Activated CD4-positive, alpha-beta T cell treated with anti-CD3 and anti-CD28 coated beads for 36 hours (primary cell): ENCODE measurements around the gene LCTL. TPM values are rescaled to one million over a fixed set of nuclear protein-coding genes. Genes with fewer than 3 reads are reported as not detected.
"Not testable (repeated sequence)": the region's sequence is repeated elsewhere in the genome, so short reads cannot be mapped to it uniquely, and the experiment has no call there.

Experiments used
- ATAC-seq: fragments of 200-7000 bp; cut with Tn5 transposase; one replicate; pipeline ENCODE4 v1.10.0; 2021; ENCODE audit warnings: mild to moderate bottlenecking, moderate library complexity
- CTCF ChIA-PET: fragments of 350-600 bp; sonication (Branson Sonifier 250); formaldehyde crosslinking; loops from one replicate; lab custom pipeline; 2021; ENCODE audit warnings: antibody characterized with exemption; lab: Charles Lee
- POLR2A ChIA-PET: fragments of 350-600 bp; sonication (Branson Sonifier 250); formaldehyde crosslinking; loops from one replicate; lab custom pipeline; 2021; ENCODE audit warnings: antibody characterized with exemption, inconsistent platforms; lab: Charles Lee
- DNase-seq: peaks from one replicate; pipeline ENCODE4 v3.0.0-alpha.2; 2020
- H3K27ac Mint-ChIP-seq: one replicate; pipeline ENCODE4 v1.8.0; 2021; ENCODE audit warnings: mixed read lengths
- H3K27me3 Mint-ChIP-seq: one replicate; pipeline ENCODE4 v1.8.0; 2021; ENCODE audit warnings: mixed read lengths
- H3K36me3 Mint-ChIP-seq: one replicate; pipeline ENCODE4 v1.8.0; 2021; ENCODE audit warnings: low read depth, mixed read lengths
- H3K4me1 Mint-ChIP-seq: one replicate; pipeline ENCODE4 v1.8.0; 2021; ENCODE audit warnings: mixed read lengths
- H3K4me3 Mint-ChIP-seq: one replicate; pipeline ENCODE4 v1.8.0; 2021; ENCODE audit warnings: mild to moderate bottlenecking, moderate library complexity, mixed read lengths
- H3K9me3 Mint-ChIP-seq: one replicate; pipeline ENCODE4 v1.8.0; 2021; ENCODE audit warnings: low read depth, mixed read lengths
- intact Hi-C, 2 experiments: fragments of 100-400 bp; cut with DNase I in 1 of 2; cut with micrococcal nuclease in 1 of 2; formaldehyde crosslinking; loops; one replicate each; pipeline versions ENCODE4 v1.14.2 to v1.15.1; 2022 to 2024; cut with DNase I, micrococcal nuclease
- total RNA-seq, 2 experiments: library from RNA; stranded (reverse); gene quantifications; one replicate each; pipeline ENCODE4 v1.2.3, GENCODE V29; 2021

The LCTL gene
- total RNA-seq, 2 experiments from 2014 or later: not detected

GRCh38 chr15:66590435-66590834, 24.6 kb upstream of the LCTL start:
- H3K27ac Mint-ChIP-seq: no peak overlapping the region
- H3K4me3 Mint-ChIP-seq: no peak overlapping the region
- ATAC-seq (no peak), DNase-seq (no peak)
- H3K4me1 Mint-ChIP-seq: no peaks in the 10 kb centered on the region
- CTCF ChIA-PET: interaction anchor here (0.6 to 1.3 kb wide), 2 partner anchors 24 to 28 kb away, joined by 4 to 5 read pairs; no protein-coding TSS in a partner anchor
- intact Hi-C loops: no loop called here
- no peaks in the 10 kb centered on the region for H3K9me3 Mint-ChIP-seq
- POLR2A ChIA-PET: no interaction called here
- H3K36me3 Mint-ChIP-seq: no peaks in the 10 kb centered on the region
- peaks cover 10% of the 10 kb centered on the region for H3K27me3 Mint-ChIP-seq

- ATAC-seq, H3K36me3 Mint-ChIP-seq, POLR2A ChIA-PET, H3K4me1 Mint-ChIP-seq, H3K27ac Mint-ChIP-seq, H3K9me3 Mint-ChIP-seq, DNase-seq, CTCF ChIA-PET, intact Hi-C loops, H3K4me3 Mint-ChIP-seq: not testable (repeated sequence)
- peaks cover 10% of the 10 kb centered on the region for H3K27me3 Mint-ChIP-seq
Measured at GRCh38 chr15:66589429-66589828, 23.6 kb upstream of the LCTL start.

DNA sequence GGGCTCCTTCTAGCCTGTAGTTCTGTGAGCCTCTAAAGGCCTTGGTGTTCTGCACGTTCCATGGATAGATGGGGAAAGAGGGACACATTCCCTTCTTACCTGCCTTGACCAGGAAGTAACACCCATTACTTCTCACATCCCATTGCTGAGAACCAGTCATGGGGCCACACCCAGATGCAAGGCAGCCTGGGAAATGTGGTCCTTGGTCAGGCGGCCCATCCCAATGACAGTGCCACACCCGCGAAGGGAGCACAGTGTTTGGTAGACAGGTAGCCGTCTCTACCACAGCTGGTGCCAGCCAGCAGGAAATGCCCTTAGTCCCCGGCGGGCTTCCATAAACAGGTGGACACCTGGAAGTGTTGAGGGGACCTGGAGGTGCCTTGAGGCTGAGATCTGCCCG, 23.2 kb upstream of the LCTL start:
- ChIA-PET CTCF (no interaction called here), POLR2A (no interaction called here)
- intact Hi-C loops: no loop called here
- no peaks in the 10 kb centered on the region for H3K36me3 Mint-ChIP-seq
- no peak overlapping the region for H3K27ac Mint-ChIP-seq
- no peak overlapping the region for H3K4me3 Mint-ChIP-seq
- no peaks in the 10 kb centered on the region for H3K4me1 Mint-ChIP-seq
- ATAC-seq (no peak), DNase-seq (no peak)
- no peaks in the 10 kb centered on the region for H3K9me3 Mint-ChIP-seq
- H3K27me3 Mint-ChIP-seq: peaks cover 10% of the 10 kb centered on the region

GRCh38 chr15:66588537-66588936, 22.7 kb upstream of the LCTL start:
- POLR2A ChIA-PET: no interaction called here

DNA sequence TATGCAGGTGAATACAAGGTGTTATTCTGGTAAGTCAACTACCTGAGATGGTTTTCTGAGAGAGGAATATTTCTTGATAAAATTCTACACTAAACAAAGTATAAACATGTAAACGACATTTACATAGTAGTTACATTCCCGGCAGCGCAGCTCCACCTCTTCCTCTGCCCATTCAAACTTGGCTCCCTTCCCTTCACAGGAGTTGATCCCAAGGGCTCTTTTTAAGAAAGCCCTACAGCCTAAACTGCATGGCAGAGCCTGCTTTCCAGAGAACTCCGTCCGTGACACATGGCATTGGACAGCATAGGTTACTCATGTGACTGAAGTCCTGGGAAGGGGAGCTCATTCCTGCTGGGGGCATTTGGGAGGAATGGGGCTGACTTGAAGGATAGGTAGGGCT, 22.0 kb upstream of the LCTL start:
- no peaks in the 10 kb centered on the region for H3K36me3 Mint-ChIP-seq
- ATAC-seq (no peak), DNase-seq (no peak)
- no peaks in the 10 kb centered on the region for H3K4me1 Mint-ChIP-seq
- intact Hi-C loops: no loop called here
- H3K27ac Mint-ChIP-seq: no peak overlapping the region
- peaks cover 9% of the 10 kb centered on the region for H3K27me3 Mint-ChIP-seq
- no peak overlapping the region for H3K4me3 Mint-ChIP-seq
- ChIA-PET POLR2A (no interaction called here), CTCF (no interaction called here)
- no peaks in the 10 kb centered on the region for H3K9me3 Mint-ChIP-seq

More at GRCh38 chr15:66588537-66588936, 22.7 kb upstream of the LCTL start:
- H3K27ac Mint-ChIP-seq: no peak overlapping the region
- peaks cover 10% of the 10 kb centered on the region for H3K27me3 Mint-ChIP-seq
- H3K36me3 Mint-ChIP-seq: no peaks in the 10 kb centered on the region
- no peak overlapping the region for H3K4me3 Mint-ChIP-seq
- ATAC-seq: no peak
- CTCF ChIA-PET: no interaction called here
- DNase-seq: no peak
- no peaks in the 10 kb centered on the region for H3K9me3 Mint-ChIP-seq
- intact Hi-C loops: no loop called here
- no peaks in the 10 kb centered on the region for H3K4me1 Mint-ChIP-seq

GRCh38 chr15:66587020-66587419, 21.2 kb upstream of the LCTL start:
- no peak overlapping the region for H3K4me3 Mint-ChIP-seq
- H3K27me3 Mint-ChIP-seq: peaks cover 7% of the 10 kb centered on the region
- H3K9me3 Mint-ChIP-seq: no peaks in the 10 kb centered on the region
- ATAC-seq (no peak), DNase-seq (no peak)
- no peaks in the 10 kb centered on the region for H3K4me1 Mint-ChIP-seq
- ChIA-PET POLR2A (no interaction called here), CTCF (no interaction called here)
- intact Hi-C loops: no loop called here
- no peak overlapping the region for H3K27ac Mint-ChIP-seq
- H3K36me3 Mint-ChIP-seq: no peaks in the 10 kb centered on the region

DNA sequence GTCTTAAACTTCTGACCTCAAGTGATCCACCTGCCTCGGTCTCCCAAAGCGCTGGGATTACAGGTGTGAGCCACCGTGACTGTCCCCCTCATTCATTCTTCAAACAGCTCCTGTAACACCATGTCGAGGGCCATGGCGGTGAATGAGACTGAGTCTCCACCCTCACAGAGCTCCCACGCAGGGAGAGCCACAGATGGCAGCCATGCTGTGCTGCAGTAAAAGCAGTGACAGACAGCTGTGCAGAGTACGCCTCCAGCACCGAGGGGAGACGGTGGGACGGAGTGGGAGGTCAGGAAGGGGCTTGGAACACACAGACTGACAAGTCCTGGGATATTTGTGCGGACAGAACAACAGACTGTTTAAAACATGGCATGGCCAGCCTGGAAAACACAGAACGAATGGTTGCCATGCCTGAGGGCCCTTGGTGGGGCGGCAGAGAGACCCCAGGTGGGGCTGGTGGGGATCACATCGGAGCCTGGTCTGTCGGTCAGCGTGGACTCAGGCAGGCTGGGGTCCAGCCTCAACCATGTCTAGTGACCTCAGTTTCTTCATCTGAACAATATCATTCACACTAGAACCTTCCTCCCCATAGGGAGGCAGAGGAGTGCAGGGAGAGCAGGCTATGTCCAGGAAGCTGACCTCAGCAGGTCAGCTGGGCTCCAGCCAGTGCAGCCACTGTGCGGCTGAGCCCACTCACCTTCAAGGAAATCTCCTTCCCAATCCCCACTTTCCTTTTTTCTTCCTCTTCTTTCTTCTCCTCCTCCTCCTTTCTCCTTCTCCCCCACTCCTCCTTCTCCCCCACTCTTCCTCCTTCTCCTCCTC, 20.6 kb upstream of the LCTL start:
- CTCF ChIA-PET: interaction anchor here (0.6 kb wide), 1 partner anchor 15 kb away, joined by 4 read pairs; no protein-coding TSS in a partner anchor
- no peak for ATAC-seq

DNA sequence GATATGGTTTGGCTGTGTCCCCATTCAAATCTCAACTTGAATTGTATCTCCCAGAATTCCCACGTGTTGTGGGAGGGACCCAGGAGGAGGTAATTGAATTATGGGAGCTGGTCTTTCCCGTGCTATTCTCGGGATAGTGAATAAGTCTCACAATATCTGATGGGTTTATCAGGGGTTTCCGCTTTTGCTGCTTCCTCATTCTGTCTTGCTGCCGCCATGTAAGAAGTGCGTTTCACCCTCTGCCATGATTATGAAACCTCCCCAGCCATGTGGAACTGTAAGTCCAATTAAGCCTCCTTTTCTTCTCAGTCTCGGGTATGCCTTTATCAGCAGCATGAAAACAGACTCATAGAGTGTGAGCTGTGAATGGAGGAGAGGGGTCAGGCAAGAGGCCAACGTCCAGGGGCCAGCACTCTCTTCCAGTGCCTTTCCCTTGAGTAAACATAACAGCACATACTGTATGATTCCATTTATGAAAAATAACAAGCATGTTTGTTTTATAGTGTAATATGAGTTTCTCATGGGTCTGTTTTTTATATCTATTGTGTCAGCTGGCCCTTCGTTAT, 16.3 kb upstream of the LCTL start:
- Mint-ChIP-seq H3K4me1 (peaks cover 6% of the 10 kb centered on the region), H3K9me3 (no peaks in the 10 kb centered on the region), H3K27me3 (no peaks in the 10 kb centered on the region), H3K27ac (no peak overlapping the region), H3K36me3 (no peaks in the 10 kb centered on the region), H3K4me3 (no peak overlapping the region)
- ChIA-PET CTCF (interaction anchor here (0.6 to 1.3 kb wide), 2 partner anchors 37 to 51 kb away, joined by 3 read pairs; no protein-coding TSS in a partner anchor), POLR2A (no interaction called here)
- ATAC-seq: no peak
- no peak for DNase-seq
- intact Hi-C loops: no loop called here

More for the DNA sequence above, 20.6 kb upstream of the LCTL start:
- DNase-seq: no peak
- Mint-ChIP-seq H3K4me1 (no peaks in the 10 kb centered on the region), H3K4me3 (no peak overlapping the region), H3K27me3 (peaks cover 7% of the 10 kb centered on the region), H3K27ac (no peak overlapping the region), H3K9me3 (no peaks in the 10 kb centered on the region), H3K36me3 (no peaks in the 10 kb centered on the region)
- intact Hi-C loops: no loop called here
- POLR2A ChIA-PET: no interaction called here

- ChIA-PET CTCF (interaction anchor here (1.5 kb wide), 1 partner anchor 14 kb away, joined by 4 read pairs; no protein-coding TSS in a partner anchor), POLR2A (no interaction called here)
- Mint-ChIP-seq H3K36me3 (no peaks in the 10 kb centered on the region), H3K4me3 (no peak overlapping the region), H3K9me3 (no peaks in the 10 kb centered on the region), H3K27ac (no peak overlapping the region), H3K27me3 (no peaks in the 10 kb centered on the region), H3K4me1 (peaks cover 6% of the 10 kb centered on the region)
- intact Hi-C loops: no loop called here
- ATAC-seq (no peak), DNase-seq (no peak)
Measured at GRCh38 chr15:66580643-66581042, 14.8 kb upstream of the LCTL start.

DNA sequence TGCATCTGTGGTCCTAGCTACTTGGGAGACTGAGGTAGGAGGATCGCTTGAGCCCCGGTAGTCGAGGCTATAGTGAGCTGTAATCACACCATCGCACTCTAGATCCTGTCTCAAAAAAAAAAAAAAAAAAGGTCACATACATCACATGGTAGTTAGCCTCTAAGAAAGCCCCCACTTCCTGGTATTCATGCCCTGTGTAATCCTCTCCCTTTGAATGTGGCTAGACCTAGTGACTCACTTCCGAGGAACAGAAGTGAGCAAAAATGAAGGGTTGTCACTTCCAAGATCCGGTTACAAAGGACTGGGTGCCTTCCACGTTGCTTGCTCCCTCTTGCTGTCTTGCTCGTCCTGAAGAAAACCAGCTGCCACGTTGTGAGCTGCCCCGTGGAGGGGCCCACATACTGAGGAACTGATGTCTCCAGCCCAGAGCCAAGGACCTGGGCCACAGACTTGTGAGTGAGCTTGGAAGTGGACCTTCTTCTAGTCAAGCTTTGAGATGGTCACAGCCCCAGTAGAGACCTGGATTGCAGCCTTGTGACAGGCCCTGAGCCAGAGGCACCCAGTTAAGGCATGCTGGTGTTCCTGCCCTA, 12.6 kb upstream of the LCTL start:
- ChIA-PET POLR2A (no interaction called here), CTCF (interaction anchor here (0.6 to 0.7 kb wide), 2 partner anchors 12 to 1168 kb away, joined by 3 to 5 read pairs; no protein-coding TSS in a partner anchor)
- Mint-ChIP-seq H3K36me3 (no peaks in the 10 kb centered on the region), H3K9me3 (no peaks in the 10 kb centered on the region), H3K4me3 (no peak overlapping the region), H3K27ac (no peak overlapping the region), H3K4me1 (peaks cover 10% of the 10 kb centered on the region), H3K27me3 (no peaks in the 10 kb centered on the region)
- peak; percentile 85 for ATAC-seq
- intact Hi-C loops: no loop called here
- DNase-seq: no peak

DNA sequence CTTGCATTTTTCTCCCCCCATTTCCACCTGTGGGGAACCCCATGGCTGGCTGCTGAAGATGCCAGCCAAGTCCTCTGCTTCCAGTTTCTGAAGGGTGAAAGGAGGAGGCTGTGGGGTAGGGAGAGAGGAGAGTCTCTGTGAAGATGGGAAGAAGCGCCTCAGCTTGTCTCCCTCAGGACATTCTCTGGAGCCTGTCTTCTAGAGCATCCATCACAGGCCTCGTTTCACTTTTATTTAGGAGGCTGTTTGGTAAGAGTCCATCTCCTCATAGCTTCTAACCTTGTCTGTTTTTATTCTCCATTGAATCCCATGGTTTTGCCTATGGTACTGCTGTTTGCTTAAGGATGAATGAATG, 8.8 kb upstream of the LCTL start:
- DNase-seq (no peak), ATAC-seq (no peak)
- Mint-ChIP-seq H3K4me3 (no peak overlapping the region), H3K36me3 (no peaks in the 10 kb centered on the region), H3K27me3 (no peaks in the 10 kb centered on the region), H3K4me1 (peaks cover 11% of the 10 kb centered on the region), H3K27ac (no peak overlapping the region), H3K9me3 (no peaks in the 10 kb centered on the region)
- POLR2A ChIA-PET: no interaction called here
- CTCF ChIA-PET: interaction anchor here (0.6 to 0.7 kb wide), 2 partner anchors 277 to 638 kb away, joined by 3 to 4 read pairs; no protein-coding TSS in a partner anchor
- intact Hi-C loops: no loop called here
